Measurements from ENCODE around the gene CHP1. TPM values are rescaled to one million over a fixed set of nuclear protein-coding genes. Genes with fewer than 3 reads are reported as not detected.

Gene CHP1
- total and polyA plus RNA-seq, 2 of the 8 experiments (the other 6 are each of a cell fraction or from before 2014, with no cell fraction given), result 45.2 to 89.0 TPM

DNA sequence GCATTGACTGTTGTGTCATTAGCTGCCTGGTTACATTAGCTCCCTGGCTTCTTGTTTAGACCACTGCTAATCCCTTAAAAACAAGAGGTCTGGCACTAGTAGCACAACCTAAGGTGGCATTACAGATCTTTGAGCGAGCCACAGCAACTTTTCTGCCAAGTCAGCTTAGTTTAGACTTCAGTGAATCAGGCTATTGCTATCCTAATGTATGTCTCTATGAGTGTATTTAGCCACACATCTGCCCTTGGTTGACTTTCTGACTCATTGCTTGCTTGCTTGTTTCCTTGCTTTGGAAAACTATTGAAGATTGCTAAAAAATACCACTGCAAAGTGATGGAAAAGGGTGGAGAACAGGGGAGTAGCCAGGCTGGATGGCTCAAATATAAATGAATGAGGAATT lies 50.2 kb downstream of the CHP1 start:
- Histone ChIP-seq H2BK5ac (ENCODE audit: low read depth, low read length) (no peak overlapping the region), H3K23me2 (ENCODE audit: low read depth, low read length) (0 out of 2 replicates have a peak, but pooled peaks cover 3% of the 10 kb centered on the region), H3K9me3 (ENCODE audit: insufficient read depth in 2 of 2, low read depth in 1 of 2, low read length in 1 of 2) (no peaks in the 10 kb centered on the region), H3K18ac (ENCODE audit: extremely low read depth, low read length) (no peak overlapping the region), H3K56ac (replicated peaks; ENCODE audit: insufficient read length, low read depth, low read length) (no peak overlapping the region), H3K4me2 (ENCODE audit: insufficient read depth in 1 of 2, low read depth in 2 of 2, low read length in 2 of 2) (no peak overlapping the region), H2BK20ac (ENCODE audit: low read length) (no peak overlapping the region), H2BK15ac (ENCODE audit: low read length) (no peak overlapping the region), H3K23ac (ENCODE audit: insufficient read length) (no peak overlapping the region), H3K9ac (replicated peaks in 1 of 4; ENCODE audit: extremely low read depth in 1 of 4, low read depth in 3 of 4, low read length in 3 of 4) (no peak overlapping the region), H3K27ac (ENCODE audit: low read depth, low read length) (no peak overlapping the region), H3K27me3 (replicated peaks in 1 of 4; ENCODE audit: control insufficient read depth in 3 of 4, extremely low read depth in 1 of 4, insufficient read depth in 3 of 4, low read length in 3 of 4) (no peaks in the 10 kb centered on the region), H3K79me2 (ENCODE audit: control insufficient read depth in 1 of 2, insufficient read depth in 2 of 2, low read length in 2 of 2) (peaks cover 11 to 24% of the 10 kb centered on the region in 2 experiments), H3K36me3 (ENCODE audit: control insufficient read depth in 2 of 4, insufficient read depth in 4 of 4, low read length in 3 of 4) (peaks cover 7 to 35% (median 16%) of the 10 kb centered on the region in 4 experiments), H2BK120ac (replicated peaks; ENCODE audit: low read depth, low read length) (no peak overlapping the region), H3K4me3 (ENCODE audit: extremely low read depth in 1 of 4, insufficient read depth in 2 of 4, low read depth in 3 of 4, low read length in 4 of 4) (no peak overlapping the region), H4K5ac (ENCODE audit: insufficient read length, low read depth, low read length) (no peak overlapping the region), H3K4ac (replicated peaks; ENCODE audit: insufficient read length, low read depth, low read length) (no peak overlapping the region), H2AK5ac (ENCODE audit: low read depth, low read length) (no peak overlapping the region), H3K79me1 (ENCODE audit: low read depth, low read length) (no peaks in the 10 kb centered on the region), H4K8ac (ENCODE audit: extremely low read depth, insufficient read depth, low read length) (no peak overlapping the region), H3K14ac (ENCODE audit: insufficient read length) (no peak overlapping the region), H4K20me1 (replicated peaks in 1 of 2; ENCODE audit: control insufficient read depth in 1 of 2, insufficient read depth in 2 of 2, low read length in 2 of 2) (peaks cover 0 to 3% of the 10 kb centered on the region in 2 experiments), H3K4me1 (replicated peaks in 1 of 4; ENCODE audit: control insufficient read depth in 3 of 4, insufficient read depth in 4 of 4, low read length in 3 of 4) (peaks cover 0 to 5% (median 2%) of the 10 kb centered on the region in 4 experiments; a peak in 3 of 7 replicates), H2BK12ac (ENCODE audit: low read depth, low read length) (no peak overlapping the region), H4K91ac (replicated peaks; ENCODE audit: insufficient read length, low read length) (no peak overlapping the region), H2AFZ (ENCODE audit: low read length) (no peak overlapping the region)
- FAIRE-seq, result no peak
- ChIA-PET CTCF (ENCODE audit: partially characterized antibody) (no interaction called here), POLR2A (ENCODE audit: partially characterized antibody) (interaction anchor here (0.6 kb wide), 1 partner anchor 94 kb away, joined by 3 read pairs; no protein-coding TSS in a partner anchor)
- no peak for DNase-seq (ENCODE audit: low read depth in 1 of 2, low spot score in 2 of 2)
- WGBS, 2 experiments (ENCODE audit: extremely low coverage in 1 of 2, insufficient coverage in 1 of 2, insufficient read length in 1 of 2, insufficient replicate concordance in 2 of 2, low coverage in 1 of 2, low lambda C conversion rate in 2 of 2, missing lambda C conversion rate in 1 of 2), result 77% methylated on average over 1 of the region's 1 CpG; no CpG with 5 or more reads in 1 of the 2 experiments
- TF ChIP-seq CBX8 (IDR thresholded peaks at IDR 0.05; ENCODE audit: borderline replicate concordance, low read depth, low read length) (no peak), SP2 (IDR thresholded peaks at IDR 0.05; ENCODE audit: low read length) (no peak), ZNF274 (IDR thresholded peaks at IDR 0.05; ENCODE audit: borderline replicate concordance, extremely low read depth, low read length) (no peak), SP1 (IDR thresholded peaks at IDR 0.05; ENCODE audit: low read depth, low read length) (no peak), HDAC6 (IDR thresholded peaks at IDR 0.05; ENCODE audit: low read depth, low read length) (no peak), PHF8 (conservative IDR thresholded peaks at IDR 0.05; ENCODE audit: low read depth, low read length) (no peak), SP4 (IDR thresholded peaks at IDR 0.05; ENCODE audit: low read length) (no peak), CTBP2 (IDR thresholded peaks at IDR 0.05; ENCODE audit: borderline replicate concordance, insufficient read depth, insufficient read length, low read length) (no peak), MAX (IDR thresholded peaks at IDR 0.05) (no peak)
- TF ChIP-seq, protein P1, sequence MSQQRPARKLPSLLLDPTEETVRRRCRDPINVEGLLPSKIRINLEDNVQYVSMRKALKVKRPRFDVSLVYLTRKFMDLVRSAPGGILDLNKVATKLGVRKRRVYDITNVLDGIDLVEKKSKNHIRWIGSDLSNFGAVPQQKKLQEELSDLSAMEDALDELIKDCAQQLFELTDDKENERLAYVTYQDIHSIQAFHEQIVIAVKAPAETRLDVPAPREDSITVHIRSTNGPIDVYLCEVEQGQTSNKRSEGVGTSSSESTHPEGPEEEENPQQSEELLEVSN (IDR thresholded peaks at IDR 0.05), result no peak
- TF ChIP-seq, protein P2, sequence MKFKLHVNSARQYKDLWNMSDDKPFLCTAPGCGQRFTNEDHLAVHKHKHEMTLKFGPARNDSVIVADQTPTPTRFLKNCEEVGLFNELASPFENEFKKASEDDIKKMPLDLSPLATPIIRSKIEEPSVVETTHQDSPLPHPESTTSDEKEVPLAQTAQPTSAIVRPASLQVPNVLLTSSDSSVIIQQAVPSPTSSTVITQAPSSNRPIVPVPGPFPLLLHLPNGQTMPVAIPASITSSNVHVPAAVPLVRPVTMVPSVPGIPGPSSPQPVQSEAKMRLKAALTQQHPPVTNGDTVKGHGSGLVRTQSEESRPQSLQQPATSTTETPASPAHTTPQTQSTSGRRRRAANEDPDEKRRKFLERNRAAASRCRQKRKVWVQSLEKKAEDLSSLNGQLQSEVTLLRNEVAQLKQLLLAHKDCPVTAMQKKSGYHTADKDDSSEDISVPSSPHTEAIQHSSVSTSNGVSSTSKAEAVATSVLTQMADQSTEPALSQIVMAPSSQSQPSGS (IDR thresholded peaks at IDR 0.05; ENCODE audit: low read length), result no peak
